HG02885 (cell line): ENCODE data around the gene PDHX.

Source experiments
- ATAC-seq: cut with Tn5 transposase; IDR thresholded peaks from one replicate; pipeline ENCODE4 v1.9.1; 2021; ENCODE audit warnings: mild to moderate bottlenecking; ENCODE audit not compliant: unreplicated experiment, poor library complexity

The PDHX gene

GRCh38 chr11:34986883-34987520 lies 70.6 kb downstream of the PDHX start:
- no peak for ATAC-seq

- ATAC-seq: no peak
These were observed 71.2 kb downstream of the PDHX start for GRCh38 chr11:34987617-34988016.

GRCh38 chr11:34988294-34989255 lies 72.2 kb downstream of the PDHX start:
- ATAC-seq: peak; percentile 77

- ATAC-seq: no peak
These were observed 74.5 kb downstream of the PDHX start for GRCh38 chr11:34990916-34991315.

- ATAC-seq: no peak
These were observed 78.4 kb downstream of the PDHX start for GRCh38 chr11:34994854-34995253.

GRCh38 chr11:34996958-34997357 lies 80.5 kb downstream of the PDHX start:
- no peak for ATAC-seq

GRCh38 chr11:34997952-34998528 lies 81.6 kb downstream of the PDHX start:
- ATAC-seq: no peak

- no peak for ATAC-seq
These were observed 83.0 kb downstream of the PDHX start for GRCh38 chr11:34999453-34999852.

GRCh38 chr11:35003186-35003585 lies 86.8 kb downstream of the PDHX start:
- no peak for ATAC-seq

- ATAC-seq: no peak
These were observed 87.2 kb downstream of the PDHX start for GRCh38 chr11:35003658-35004057.

- no peak for ATAC-seq
These were observed 88.8 kb downstream of the PDHX start for GRCh38 chr11:35005141-35005780.

GRCh38 chr11:35006389-35007128 lies 90.1 kb downstream of the PDHX start:
- peak; percentile 93 for ATAC-seq

- ATAC-seq: peak; percentile 56
These were observed 90.9 kb downstream of the PDHX start for GRCh38 chr11:35007277-35007676.

- no peak for ATAC-seq
These were observed 92.9 kb downstream of the PDHX start for GRCh38 chr11:35009191-35009943.

GRCh38 chr11:35009944-35010342 lies 93.5 kb downstream of the PDHX start:
- ATAC-seq: no peak

- no peak for ATAC-seq
These were observed 94.2 kb downstream of the PDHX start for GRCh38 chr11:35010654-35011053.

GRCh38 chr11:35011389-35011788 lies 95.0 kb downstream of the PDHX start:
- no peak for ATAC-seq

GRCh38 chr11:35011944-35012343 lies 95.5 kb downstream of the PDHX start:
- no peak for ATAC-seq

GRCh38 chr11:35012467-35013191 lies 96.2 kb downstream of the PDHX start:
- ATAC-seq: peak; percentile 83
